ENCODE results near the gene RGL3.
"Not testable (repeated sequence)": the region's sequence is repeated elsewhere in the genome, so short reads cannot be mapped to it uniquely, and the experiment has no call there.

The RGL3 gene

DNA sequence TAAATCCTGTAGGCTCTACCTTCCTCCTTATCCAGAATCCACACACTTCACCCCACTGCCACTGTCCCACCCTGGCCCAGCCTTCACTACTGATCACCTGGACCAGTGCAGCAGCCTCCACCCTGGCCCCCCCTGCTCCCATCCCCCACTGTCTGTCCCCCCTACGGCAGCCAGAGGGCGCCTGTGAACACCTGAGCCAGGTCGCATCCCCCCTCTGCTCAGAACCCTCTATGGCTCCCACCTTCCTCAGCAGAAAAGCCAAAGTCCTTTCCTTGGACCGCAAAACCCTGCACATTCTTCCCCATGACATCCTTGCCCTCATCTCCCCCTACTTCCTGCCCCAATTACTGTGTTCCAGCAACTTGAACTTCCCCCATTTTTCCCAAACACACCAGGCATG lies 41.1 kb upstream of the RGL3 start:
- no peak overlapping the region for H3K4me3 ChIP-seq (ENCODE audit: control insufficient read depth, low read depth, low read length)
- TF ChIP-seq, protein P1, sequence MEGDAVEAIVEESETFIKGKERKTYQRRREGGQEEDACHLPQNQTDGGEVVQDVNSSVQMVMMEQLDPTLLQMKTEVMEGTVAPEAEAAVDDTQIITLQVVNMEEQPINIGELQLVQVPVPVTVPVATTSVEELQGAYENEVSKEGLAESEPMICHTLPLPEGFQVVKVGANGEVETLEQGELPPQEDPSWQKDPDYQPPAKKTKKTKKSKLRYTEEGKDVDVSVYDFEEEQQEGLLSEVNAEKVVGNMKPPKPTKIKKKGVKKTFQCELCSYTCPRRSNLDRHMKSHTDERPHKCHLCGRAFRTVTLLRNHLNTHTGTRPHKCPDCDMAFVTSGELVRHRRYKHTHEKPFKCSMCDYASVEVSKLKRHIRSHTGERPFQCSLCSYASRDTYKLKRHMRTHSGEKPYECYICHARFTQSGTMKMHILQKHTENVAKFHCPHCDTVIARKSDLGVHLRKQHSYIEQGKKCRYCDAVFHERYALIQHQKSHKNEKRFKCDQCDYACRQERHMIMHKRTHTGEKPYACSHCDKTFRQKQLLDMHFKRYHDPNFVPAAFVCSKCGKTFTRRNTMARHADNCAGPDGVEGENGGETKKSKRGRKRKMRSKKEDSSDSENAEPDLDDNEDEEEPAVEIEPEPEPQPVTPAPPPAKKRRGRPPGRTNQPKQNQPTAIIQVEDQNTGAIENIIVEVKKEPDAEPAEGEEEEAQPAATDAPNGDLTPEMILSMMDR (IDR thresholded peaks at IDR 0.05; ENCODE audit: control insufficient read depth, insufficient read depth, low read depth, low read length, missing control alignments) = peak; percentile 42
- no peak for DNase-seq (ENCODE audit: low read depth)

GRCh38 chr19:11458912-11459311 lies 39.8 kb upstream of the RGL3 start:
- not testable (repeated sequence) for DNase-seq (ENCODE audit: low read depth); H3K4me3 ChIP-seq (ENCODE audit: control insufficient read depth, low read depth, low read length)

- H3K4me3 ChIP-seq (ENCODE audit: control insufficient read depth, low read depth, low read length) = no peak overlapping the region
- TF ChIP-seq, protein P1 (IDR thresholded peaks at IDR 0.05; ENCODE audit: control insufficient read depth, insufficient read depth, low read depth, low read length, missing control alignments) = no peak
- DNase-seq (ENCODE audit: low read depth) = no peak
Measured at GRCh38 chr19:11458236-11458900, 39.3 kb upstream of the RGL3 start.

- DNase-seq (ENCODE audit: low read depth) = no peak
- TF ChIP-seq, protein P1 (IDR thresholded peaks at IDR 0.05; ENCODE audit: control insufficient read depth, insufficient read depth, low read depth, low read length, missing control alignments) = no peak
- no peak overlapping the region for H3K4me3 ChIP-seq (ENCODE audit: control insufficient read depth, low read depth, low read length)
Measured at GRCh38 chr19:11457831-11458230, 38.7 kb upstream of the RGL3 start.

- no peak overlapping the region for H3K4me3 ChIP-seq (ENCODE audit: control insufficient read depth, low read depth, low read length)
- TF ChIP-seq, protein P1 (IDR thresholded peaks at IDR 0.05; ENCODE audit: control insufficient read depth, insufficient read depth, low read depth, low read length, missing control alignments) = no peak
- DNase-seq (ENCODE audit: low read depth) = no peak
Measured at GRCh38 chr19:11457115-11457514, 38.0 kb upstream of the RGL3 start.

- H3K4me3 ChIP-seq (ENCODE audit: control insufficient read depth, low read depth, low read length) = no peak overlapping the region
- TF ChIP-seq, protein P1 (IDR thresholded peaks at IDR 0.05; ENCODE audit: control insufficient read depth, insufficient read depth, low read depth, low read length, missing control alignments) = no peak
- no peak for DNase-seq (ENCODE audit: low read depth)
Measured at GRCh38 chr19:11456659-11457058, 37.5 kb upstream of the RGL3 start.

DNA sequence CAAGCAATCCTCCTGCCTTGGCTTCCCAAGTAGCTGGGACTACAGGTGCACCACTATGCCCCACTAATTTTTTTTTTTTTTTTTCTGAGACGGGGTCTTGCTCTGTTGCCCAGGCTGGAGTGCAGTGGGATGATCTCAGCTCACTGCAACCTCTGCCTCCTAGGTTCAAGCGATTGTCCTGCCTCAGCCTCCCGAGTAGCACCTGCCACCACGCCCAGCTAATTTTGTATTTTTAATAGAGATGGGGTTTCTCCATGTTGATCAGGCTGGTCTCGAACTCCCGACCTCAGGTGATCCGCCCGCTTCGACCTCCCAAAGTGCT lies 36.1 kb upstream of the RGL3 start:
- not testable (repeated sequence) for H3K4me3 ChIP-seq (ENCODE audit: control insufficient read depth, low read depth, low read length); DNase-seq (ENCODE audit: low read depth)

Measured in AG09309 (cell line).